Activated CD4-positive, alpha-beta T cell treated with anti-CD3 and anti-CD28 coated beads, Interleukin-2, Interleukin-4, amounts not matched to agents 100 ng/mL and 50 ng/mL, durations not matched to agents 16 hours and 8 hours (primary cell): ENCODE measurements around the gene MEIOB.
"Not testable (repeated sequence)": the region's sequence is repeated elsewhere in the genome, so short reads cannot be mapped to it uniquely, and the experiment has no call there.

Experiments
- DNase-seq: peaks from one replicate; pipeline ENCODE4 v3.0.0-alpha.2; 2020; ENCODE audit warnings: low spot score

MEIOB gene

GRCh38 chr16:1810106-1810505 is 61.9 kb downstream of the MEIOB start:
- no peak for DNase-seq

GRCh38 chr16:1809281-1809801 is 62.6 kb downstream of the MEIOB start:
- DNase-seq, result no peak

- no peak for DNase-seq
Measured at GRCh38 chr16:1808691-1809090, 63.3 kb downstream of the MEIOB start.

- DNase-seq, result no peak
Measured at GRCh38 chr16:1807626-1808025, 64.3 kb downstream of the MEIOB start.

GRCh38 chr16:1800701-1801100 is 71.3 kb downstream of the MEIOB start:
- no peak for DNase-seq

GRCh38 chr16:1799263-1799662 is 72.7 kb downstream of the MEIOB start:
- not testable (repeated sequence) for DNase-seq

- no peak for DNase-seq
Measured at GRCh38 chr16:1794908-1795666, 76.9 kb downstream of the MEIOB start.

- DNase-seq, result no peak
Measured at GRCh38 chr16:1794221-1794871, 77.6 kb downstream of the MEIOB start.

- no peak for DNase-seq
Measured at GRCh38 chr16:1793578-1794220, 78.3 kb downstream of the MEIOB start, which contains the start of gene IGFALS. IGFALS (minus strand) TSS chr16:1793705; CDS start chr16:1793652, 53 bp downstream.

- no peak for DNase-seq
Measured at GRCh38 chr16:1792836-1793577, 79.0 kb downstream of the MEIOB start.

GRCh38 chr16:1791943-1792812 is 79.8 kb downstream of the MEIOB start:
- no peak for DNase-seq

GRCh38 chr16:1791256-1791942 is 80.6 kb downstream of the MEIOB start:
- no peak for DNase-seq

- DNase-seq, result no peak
Measured at GRCh38 chr16:1790611-1791255, 81.2 kb downstream of the MEIOB start.

GRCh38 chr16:1790261-1790610 is 81.7 kb downstream of the MEIOB start:
- DNase-seq, result no peak

GRCh38 chr16:1789643-1790045 is 82.3 kb downstream of the MEIOB start:
- DNase-seq, result no peak

GRCh38 chr16:1788708-1789100 is 83.3 kb downstream of the MEIOB start:
- no peak for DNase-seq

- DNase-seq, result no peak
Measured at GRCh38 chr16:1788095-1788707, 83.8 kb downstream of the MEIOB start.

GRCh38 chr16:1787322-1788094 is 84.5 kb downstream of the MEIOB start:
- DNase-seq, result no peak

- DNase-seq, result no peak
Measured at GRCh38 chr16:1787056-1787321, 85.0 kb downstream of the MEIOB start.
